Measurements from ENCODE around the gene VPS54.

GRCh38 chr2:63975437-63976124, 43.6 kb downstream of the VPS54 start:
- TF ChIP-seq CTCF (IDR thresholded peaks at IDR 0.05) (no peak), POLR2A (IDR thresholded peaks at IDR 0.05) (no peak)
